ENCODE results near the gene OR10C1.

DNA sequence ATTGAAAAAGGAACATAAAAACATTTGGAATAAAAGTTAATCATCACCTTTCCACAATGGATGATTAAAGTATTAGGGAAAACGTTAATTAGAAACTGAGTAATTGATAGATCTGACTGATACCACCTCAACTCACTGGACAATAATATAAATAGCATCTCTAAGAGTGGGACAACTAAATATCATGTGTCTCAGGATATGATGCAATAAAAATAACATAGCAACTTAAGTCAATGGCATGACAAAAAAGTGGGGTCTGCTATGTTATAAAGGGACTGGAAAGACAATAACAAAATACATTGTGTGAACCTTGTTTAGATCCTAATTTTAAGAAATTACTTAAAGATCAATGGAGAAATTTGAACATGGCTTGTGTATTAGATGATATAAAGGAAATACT lies 14.0 kb upstream of the OR10C1 start:
- TF ChIP-seq CHD2 (IDR thresholded peaks at IDR 0.05; ENCODE audit: low read depth, low read length) (no peak), POLR2A (IDR thresholded peaks at IDR 0.05; ENCODE audit: insufficient read depth in 1 of 2, low read depth in 2 of 2, low read length in 2 of 2) (no peak), PHF5A (CRISPR knock-in tag; IDR thresholded peaks at IDR 0.05; ENCODE audit: low read depth, unreplicated experiment) (no peak), SIN3A (IDR thresholded peaks at IDR 0.05; ENCODE audit: borderline replicate concordance, low read depth, low read length) (no peak)
- TF ChIP-seq, protein P1, sequence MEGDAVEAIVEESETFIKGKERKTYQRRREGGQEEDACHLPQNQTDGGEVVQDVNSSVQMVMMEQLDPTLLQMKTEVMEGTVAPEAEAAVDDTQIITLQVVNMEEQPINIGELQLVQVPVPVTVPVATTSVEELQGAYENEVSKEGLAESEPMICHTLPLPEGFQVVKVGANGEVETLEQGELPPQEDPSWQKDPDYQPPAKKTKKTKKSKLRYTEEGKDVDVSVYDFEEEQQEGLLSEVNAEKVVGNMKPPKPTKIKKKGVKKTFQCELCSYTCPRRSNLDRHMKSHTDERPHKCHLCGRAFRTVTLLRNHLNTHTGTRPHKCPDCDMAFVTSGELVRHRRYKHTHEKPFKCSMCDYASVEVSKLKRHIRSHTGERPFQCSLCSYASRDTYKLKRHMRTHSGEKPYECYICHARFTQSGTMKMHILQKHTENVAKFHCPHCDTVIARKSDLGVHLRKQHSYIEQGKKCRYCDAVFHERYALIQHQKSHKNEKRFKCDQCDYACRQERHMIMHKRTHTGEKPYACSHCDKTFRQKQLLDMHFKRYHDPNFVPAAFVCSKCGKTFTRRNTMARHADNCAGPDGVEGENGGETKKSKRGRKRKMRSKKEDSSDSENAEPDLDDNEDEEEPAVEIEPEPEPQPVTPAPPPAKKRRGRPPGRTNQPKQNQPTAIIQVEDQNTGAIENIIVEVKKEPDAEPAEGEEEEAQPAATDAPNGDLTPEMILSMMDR (CRISPR knock-in tag; IDR thresholded peaks at IDR 0.05): no peak
- TF ChIP-seq, protein P2, sequence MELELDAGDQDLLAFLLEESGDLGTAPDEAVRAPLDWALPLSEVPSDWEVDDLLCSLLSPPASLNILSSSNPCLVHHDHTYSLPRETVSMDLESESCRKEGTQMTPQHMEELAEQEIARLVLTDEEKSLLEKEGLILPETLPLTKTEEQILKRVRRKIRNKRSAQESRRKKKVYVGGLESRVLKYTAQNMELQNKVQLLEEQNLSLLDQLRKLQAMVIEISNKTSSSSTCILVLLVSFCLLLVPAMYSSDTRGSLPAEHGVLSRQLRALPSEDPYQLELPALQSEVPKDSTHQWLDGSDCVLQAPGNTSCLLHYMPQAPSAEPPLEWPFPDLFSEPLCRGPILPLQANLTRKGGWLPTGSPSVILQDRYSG (CRISPR knock-in tag; IDR thresholded peaks at IDR 0.05): no peak

All from HepG2 (cell line).